ENCODE results near the gene MYPOP. TPM values are rescaled to one million over a fixed set of nuclear protein-coding genes. Genes with fewer than 3 reads are reported as not detected.

Gene MYPOP
- total and polyA plus RNA-seq, 9 of the 15 experiments (the other 6 are each of a cell fraction or from before 2014, with no cell fraction given): 0.32 to 7.6 (median 1.6) TPM

- no peak for TF ChIP-seq RERE (CRISPR knock-in tag; IDR thresholded peaks at IDR 0.05; ENCODE audit: borderline replicate concordance)
- TF ChIP-seq CBX1 (IDR thresholded peaks at IDR 0.05; ENCODE audit: low read depth): 0 out of 2 replicates have a peak, but pooled peaks have one; percentile 36
- TF ChIP-seq MTA1 (IDR thresholded peaks at IDR 0.05; ENCODE audit: borderline replicate concordance): no peak; the same call in 1 of the 2 replicates
- TF ChIP-seq PHF8 (IDR thresholded peaks at IDR 0.05; ENCODE audit: borderline replicate concordance, low read length): no peak
- no peak for TF ChIP-seq CBFB (CRISPR knock-in tag; IDR thresholded peaks at IDR 0.05)
- no peak for TF ChIP-seq GTF2F1 (IDR thresholded peaks at IDR 0.05; ENCODE audit: low read depth, low read length)
- no peak for TF ChIP-seq ZNF280A (IDR thresholded peaks at IDR 0.05; ENCODE audit: low read depth, partially characterized antibody)
- no peak for TF ChIP-seq PTTG1 (tag; IDR thresholded peaks at IDR 0.05; ENCODE audit: low read depth)
- TF ChIP-seq ZNF583 (CRISPR knock-in tag; IDR thresholded peaks at IDR 0.05): no peak
- no peak for TF ChIP-seq ELF2 (CRISPR knock-in tag; IDR thresholded peaks at IDR 0.05)
- TF ChIP-seq TRIM28 (IDR thresholded peaks at IDR 0.05): no peak
- TF ChIP-seq SREBF2 (CRISPR knock-in tag; IDR thresholded peaks at IDR 0.05): no peak
- no peak for TF ChIP-seq NFXL1 (CRISPR knock-in tag; IDR thresholded peaks at IDR 0.05)
- peak; percentile 29 for TF ChIP-seq TBP (optimal IDR thresholded peaks at IDR 0.05; ENCODE audit: low read depth, low read length)
- TF ChIP-seq ZNF354B (CRISPR knock-in tag; IDR thresholded peaks at IDR 0.05): no peak
- TF ChIP-seq ZNF12 (CRISPR knock-in tag; IDR thresholded peaks at IDR 0.05): no peak
- no peak for TF ChIP-seq HDAC6 (IDR thresholded peaks at IDR 0.05; ENCODE audit: low read depth, low read length)
- no peak for TF ChIP-seq NCOA6 (IDR thresholded peaks at IDR 0.05)
- no peak for TF ChIP-seq ZNF143 (CRISPR knock-in tag; IDR thresholded peaks at IDR 0.05)
- TF ChIP-seq BHLHE40 (IDR thresholded peaks at IDR 0.05; ENCODE audit: low read length): no peak
- TF ChIP-seq KDM1A (IDR thresholded peaks at IDR 0.05): peak; percentile 88 to 91
- TF ChIP-seq SOX6 (IDR thresholded peaks at IDR 0.05): no peak
- no peak for TF ChIP-seq SREBF1 (IDR thresholded peaks at IDR 0.05; ENCODE audit: borderline replicate concordance, low read depth, low read length)
- no peak for TF ChIP-seq ETS2 (tag; IDR thresholded peaks at IDR 0.05; ENCODE audit: borderline replicate concordance, poor library complexity, severe bottlenecking)
- TF ChIP-seq XRCC3 (IDR thresholded peaks at IDR 0.05): no peak
Measured at GRCh38 chr19:45887200-45887710, 15.2 kb downstream of the MYPOP start (continued).
